MG63 (cell line): ENCODE data around the gene FKBP4. TPM values are rescaled to one million over a fixed set of nuclear protein-coding genes. Genes with fewer than 3 reads are reported as not detected.

Experiments used
- DNase-seq: peaks from one replicate; pipeline ENCODE4 v3.0.0-alpha.2; 2020
- H3K27me3 ChIP-seq: fragments of 250-450 bp; sonication (Bioruptor Pico); 2 replicates; pipeline ENCODE4 v1.5.1; 2020; ENCODE audit warnings: mild to moderate bottlenecking, moderate library complexity
- H3K36me3 ChIP-seq: fragments of 250-450 bp; sonication (Bioruptor Pico); 2 replicates; pipeline ENCODE4 v1.5.1; 2020; ENCODE audit warnings: mild to moderate bottlenecking, moderate library complexity
- H3K4me3 ChIP-seq: fragments of 250-450 bp; sonication (Bioruptor Pico); 2 replicates; pipeline ENCODE4 v1.5.1; 2020; ENCODE audit warnings: mild to moderate bottlenecking, moderate library complexity
- H3K9me3 ChIP-seq: fragments of 250-450 bp; sonication (Bioruptor Pico); 2 replicates; pipeline ENCODE4 v1.5.1; 2020; ENCODE audit warnings: mild to moderate bottlenecking, moderate library complexity
- total RNA-seq: library from RNA; depleted of rRNA; stranded (reverse); fragments of >200 nt; shearing (Covaris generic); gene quantifications from 2 replicates; pipeline ENCODE4 v1.2.3, GENCODE V29; 2014; ENCODE audit warnings: low replicate concordance

FKBP4 gene
- total RNA-seq, 1 experiment from 2014 or later, result 105 TPM

DNA sequence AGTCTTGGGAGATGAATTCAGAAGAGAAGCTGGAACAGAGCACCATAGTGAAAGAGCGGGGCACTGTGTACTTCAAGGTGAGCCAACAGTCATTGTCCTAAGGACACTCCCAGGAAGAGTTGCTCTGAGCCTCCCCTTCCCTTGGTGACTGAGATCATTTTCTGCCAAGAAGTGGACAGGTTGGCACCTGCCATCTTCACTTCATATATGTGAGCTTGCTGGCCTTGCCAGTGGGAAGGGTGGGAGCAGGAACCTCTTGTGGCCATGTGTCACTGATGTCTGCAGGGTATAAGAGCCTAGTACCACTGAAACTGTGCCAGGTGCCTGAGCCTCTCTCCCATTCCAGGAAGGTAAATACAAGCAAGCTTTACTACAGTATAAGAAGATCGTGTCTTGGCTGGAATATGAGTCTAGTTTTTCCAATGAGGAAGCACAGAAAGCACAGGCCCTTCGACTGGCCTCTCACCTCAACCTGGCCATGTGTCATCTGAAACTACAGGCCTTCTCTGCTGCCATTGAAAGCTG, 5.3 kb downstream of the FKBP4 start:
- H3K27me3 ChIP-seq, result no peaks in the 10 kb centered on the region
- no peaks in the 10 kb centered on the region for H3K9me3 ChIP-seq
- no peak overlapping the region for H3K4me3 ChIP-seq
- DNase-seq, result no peak
- H3K36me3 ChIP-seq, result peaks cover 90% of the 10 kb centered on the region

DNA sequence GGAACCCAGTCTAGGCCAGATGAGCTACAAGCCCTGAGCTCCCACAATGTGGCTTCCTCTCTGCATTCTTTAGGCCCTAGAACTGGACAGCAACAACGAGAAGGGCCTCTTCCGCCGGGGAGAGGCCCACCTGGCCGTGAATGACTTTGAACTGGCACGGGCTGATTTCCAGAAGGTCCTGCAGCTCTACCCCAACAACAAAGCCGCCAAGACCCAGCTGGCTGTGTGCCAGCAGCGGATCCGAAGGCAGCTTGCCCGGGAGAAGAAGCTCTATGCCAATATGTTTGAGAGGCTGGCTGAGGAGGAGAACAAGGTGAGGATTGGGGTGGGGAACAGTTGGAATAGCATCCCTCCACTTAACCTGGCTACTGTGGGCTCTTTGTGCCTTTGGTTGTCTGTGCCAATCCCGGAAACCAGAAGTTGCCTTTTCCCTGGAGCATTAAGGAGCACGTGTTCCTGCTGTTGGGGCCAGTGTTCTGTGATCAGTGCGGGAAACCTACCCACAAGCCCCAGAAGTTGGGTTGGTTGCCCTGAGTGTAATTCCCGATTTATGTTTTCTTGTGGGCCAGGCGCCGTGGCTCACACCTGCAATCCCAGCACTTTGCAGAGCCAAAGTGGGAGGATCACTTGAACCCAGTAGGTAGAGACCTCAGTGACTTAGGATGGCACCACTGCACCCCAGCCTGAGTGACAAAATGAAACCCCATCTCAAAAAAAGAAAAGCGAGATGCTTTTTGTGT, 6.4 kb downstream of the FKBP4 start:
- Histone ChIP-seq H3K4me3 (no peak overlapping the region), H3K27me3 (no peaks in the 10 kb centered on the region), H3K9me3 (no peaks in the 10 kb centered on the region), H3K36me3 (peaks cover 95% of the 10 kb centered on the region)
- no peak for DNase-seq

DNA sequence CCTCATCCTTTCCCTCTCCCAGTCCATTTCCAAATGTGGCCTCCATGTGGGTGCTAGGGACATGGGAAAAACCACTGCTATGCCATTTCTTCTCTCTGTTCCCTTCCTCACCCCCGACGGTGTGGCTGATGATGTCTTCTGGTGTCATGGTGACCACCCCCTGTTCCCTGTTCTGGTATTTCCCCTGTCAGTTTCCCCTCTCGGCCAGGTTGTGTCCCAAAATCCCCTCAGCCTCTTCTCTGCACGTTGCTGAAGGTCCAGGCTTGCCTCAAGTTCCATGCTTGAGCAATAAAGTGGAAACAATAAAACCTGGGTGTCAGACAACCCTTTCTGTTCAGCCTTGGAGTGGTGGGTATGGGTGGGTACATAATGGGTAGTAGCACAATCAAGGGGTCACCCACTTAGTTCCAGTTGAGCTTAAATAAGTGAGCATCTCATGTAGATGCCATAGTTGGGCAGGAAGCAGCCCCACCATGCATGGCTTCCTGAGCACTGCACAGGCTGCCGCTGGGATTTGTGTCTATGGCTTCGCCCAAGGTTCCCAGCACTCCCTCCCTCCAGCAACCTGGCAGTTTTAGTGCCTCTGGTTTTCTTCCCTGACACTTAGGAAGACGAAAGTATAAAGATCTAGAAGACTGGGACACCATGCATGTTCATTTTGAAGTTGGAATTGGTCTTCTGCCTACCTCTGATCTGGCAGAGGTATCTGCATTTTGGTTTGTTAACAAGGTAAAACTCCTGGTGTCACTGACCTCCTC, 9.0 kb downstream of the FKBP4 start:
- peaks cover 69% of the 10 kb centered on the region for H3K36me3 ChIP-seq
- H3K4me3 ChIP-seq, result no peak overlapping the region
- H3K27me3 ChIP-seq, result no peaks in the 10 kb centered on the region
- no peaks in the 10 kb centered on the region for H3K9me3 ChIP-seq
- DNase-seq, result no peak

DNA sequence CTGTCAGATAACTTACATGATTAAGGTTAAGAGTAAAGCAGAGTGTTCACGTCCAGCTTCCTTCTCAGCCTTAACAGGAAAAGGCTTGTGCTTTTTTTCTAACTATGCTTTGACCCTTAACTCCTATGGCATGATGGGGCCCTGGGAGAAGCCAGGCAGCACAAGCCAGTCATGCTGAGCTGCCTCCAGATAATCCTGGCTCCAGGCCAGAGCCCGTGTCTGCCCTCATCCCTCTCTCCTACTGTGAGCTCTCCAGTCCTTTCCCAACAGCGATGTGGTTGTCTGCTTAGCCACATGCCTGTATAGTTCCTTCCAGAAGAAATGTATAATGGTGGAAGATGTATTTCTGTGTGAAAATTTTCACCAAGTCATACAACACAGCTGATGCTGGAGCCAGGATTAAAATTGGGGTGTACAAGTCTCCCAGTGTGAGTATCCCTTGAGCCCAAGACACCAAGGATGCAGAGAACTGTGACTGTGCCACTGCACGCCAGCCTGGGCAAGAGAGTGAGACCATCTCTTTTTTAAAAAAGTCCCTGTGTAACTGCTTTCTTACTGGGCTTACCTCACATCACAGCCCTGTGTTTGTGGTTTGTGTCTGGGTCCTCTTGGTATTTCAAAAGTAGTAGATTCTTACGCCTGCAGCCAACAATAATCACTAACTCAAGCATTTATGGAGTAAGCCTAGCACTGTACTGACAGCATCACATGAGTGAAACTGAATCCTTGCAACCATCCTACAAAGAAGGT, 9.8 kb downstream of the FKBP4 start:
- peak; percentile 65 for DNase-seq
- Histone ChIP-seq H3K9me3 (no peaks in the 10 kb centered on the region), H3K4me3 (no peak overlapping the region), H3K27me3 (no peaks in the 10 kb centered on the region), H3K36me3 (peaks cover 61% of the 10 kb centered on the region)

DNA sequence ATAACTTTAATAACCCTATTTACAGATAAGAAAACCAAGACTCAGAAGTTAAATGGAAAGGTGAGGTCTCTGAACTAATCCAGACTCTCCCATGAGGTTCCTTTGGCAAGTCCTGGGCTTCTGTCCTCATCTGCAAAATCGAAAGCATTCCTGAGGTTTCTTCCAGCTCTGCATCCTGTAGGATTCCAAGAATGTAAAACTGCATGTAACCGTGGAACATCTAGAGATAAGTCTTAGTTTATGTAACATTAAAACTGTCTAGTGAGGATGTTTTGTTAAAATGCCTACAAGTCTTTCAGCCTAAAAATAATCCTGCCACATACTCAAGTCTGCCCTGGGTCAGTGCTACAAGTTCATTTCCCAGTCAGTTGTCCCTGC, 10.4 kb downstream of the FKBP4 start:
- Histone ChIP-seq H3K36me3 (peaks cover 55% of the 10 kb centered on the region), H3K27me3 (no peaks in the 10 kb centered on the region), H3K4me3 (no peak overlapping the region), H3K9me3 (no peaks in the 10 kb centered on the region)
- no peak for DNase-seq

DNA sequence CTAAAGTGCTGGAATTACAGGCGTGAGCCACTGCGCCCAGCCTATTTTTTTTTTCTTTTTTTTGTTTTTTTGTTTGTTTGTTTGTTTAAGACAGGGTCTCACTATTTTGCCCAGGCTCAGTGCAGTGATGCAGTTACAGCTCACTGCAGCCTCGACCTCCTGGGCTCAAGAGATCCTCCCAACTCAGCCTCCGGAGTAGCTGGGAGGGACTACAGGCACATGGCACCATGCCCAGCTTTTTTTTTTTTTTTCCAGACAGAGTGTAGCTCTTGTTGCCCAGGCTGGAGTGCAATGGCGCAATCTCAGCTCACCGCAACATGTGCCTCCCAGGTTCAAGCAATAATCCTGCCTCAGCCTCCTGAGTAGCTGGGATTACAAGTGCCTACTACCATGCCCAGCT, 11.9 kb downstream of the FKBP4 start:
- no peaks in the 10 kb centered on the region for H3K9me3 ChIP-seq
- no peak overlapping the region for H3K4me3 ChIP-seq
- H3K27me3 ChIP-seq, result no peaks in the 10 kb centered on the region
- peaks cover 40% of the 10 kb centered on the region for H3K36me3 ChIP-seq
- DNase-seq, result no peak

DNA sequence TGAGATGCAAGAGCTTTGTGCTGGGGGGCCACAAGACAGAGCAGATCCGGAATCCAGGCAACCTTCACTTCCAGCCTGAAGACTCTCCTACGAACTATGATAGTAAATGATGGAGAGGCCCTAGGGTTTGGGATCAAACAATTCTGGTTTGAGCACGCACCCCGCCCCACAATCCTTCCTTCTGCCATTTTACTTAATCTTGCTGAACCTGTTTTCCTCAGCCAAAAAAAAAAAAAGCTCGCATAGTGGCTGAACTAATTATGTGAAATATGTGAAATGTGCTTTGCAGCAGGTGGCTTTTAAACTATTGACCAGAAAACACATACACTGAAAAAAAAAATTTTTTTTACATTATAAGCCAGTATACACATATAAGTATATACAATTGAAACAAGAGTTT, 17.0 kb downstream of the FKBP4 start:
- H3K36me3 ChIP-seq, result peaks cover 8% of the 10 kb centered on the region

DNA sequence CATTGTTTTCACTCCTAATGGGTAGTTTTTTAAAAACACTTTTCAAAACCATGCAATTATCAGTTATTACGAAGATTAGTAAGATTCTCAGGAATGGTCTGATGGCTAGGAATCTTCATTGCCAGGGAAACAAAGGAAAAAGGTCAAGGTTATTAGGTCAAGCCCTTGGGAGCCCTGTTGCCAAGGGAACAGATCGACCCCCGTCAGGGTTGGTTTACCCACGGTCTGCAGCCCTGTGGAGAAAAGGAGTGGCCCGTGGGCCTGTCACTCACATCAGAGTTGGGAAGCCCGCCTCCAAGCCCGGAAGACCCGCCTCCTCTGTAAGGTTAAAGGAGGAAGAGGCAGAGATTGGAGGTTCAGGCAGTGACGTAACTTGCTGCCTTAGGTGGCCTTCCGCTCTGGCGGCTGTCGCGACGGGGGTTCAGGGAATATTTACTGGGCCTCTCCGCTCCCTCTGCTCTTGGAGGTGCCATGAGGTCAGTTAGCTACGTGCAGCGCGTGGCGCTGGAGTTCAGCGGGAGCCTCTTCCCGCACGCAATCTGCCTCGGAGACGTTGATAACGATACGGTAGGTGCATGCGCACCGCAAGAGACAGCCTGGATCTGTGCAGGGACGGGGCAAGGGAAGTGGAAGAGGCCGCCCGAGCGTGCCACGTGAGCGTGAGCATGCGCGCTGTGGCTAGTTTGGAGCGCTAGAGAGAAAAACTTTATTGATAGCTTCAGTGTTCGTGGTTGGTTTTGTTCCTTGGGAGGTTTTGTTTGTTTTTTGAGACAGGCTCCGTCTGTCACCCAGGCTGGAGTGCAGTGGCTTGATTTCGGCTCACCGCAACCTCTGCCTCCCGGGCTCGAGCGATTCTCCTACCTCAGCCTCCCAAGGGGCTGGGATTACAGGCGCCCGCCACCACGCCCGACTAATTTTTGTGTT, 17.8 kb downstream of the FKBP4 start, which contains the start of gene ITFG2:
TSS of gene ITFG2 (plus strand) at position 379 of the 924 bp plus-strand sequence. CDS start at position 472, 93 bp downstream.
- DNase-seq, result peak; percentile 98
- Histone ChIP-seq H3K27me3 (no peaks in the 10 kb centered on the region), H3K36me3 (peaks cover 13% of the 10 kb centered on the region), H3K9me3 (no peaks in the 10 kb centered on the region), H3K4me3 (peak within 1 kb of the TSS; percentile 84)

More for the DNA sequence above, 17.0 kb downstream of the FKBP4 start:
- Histone ChIP-seq H3K27me3 (no peaks in the 10 kb centered on the region), H3K9me3 (no peaks in the 10 kb centered on the region), H3K4me3 (peak overlapping the region; percentile 84)
- DNase-seq, result no peak

DNA sequence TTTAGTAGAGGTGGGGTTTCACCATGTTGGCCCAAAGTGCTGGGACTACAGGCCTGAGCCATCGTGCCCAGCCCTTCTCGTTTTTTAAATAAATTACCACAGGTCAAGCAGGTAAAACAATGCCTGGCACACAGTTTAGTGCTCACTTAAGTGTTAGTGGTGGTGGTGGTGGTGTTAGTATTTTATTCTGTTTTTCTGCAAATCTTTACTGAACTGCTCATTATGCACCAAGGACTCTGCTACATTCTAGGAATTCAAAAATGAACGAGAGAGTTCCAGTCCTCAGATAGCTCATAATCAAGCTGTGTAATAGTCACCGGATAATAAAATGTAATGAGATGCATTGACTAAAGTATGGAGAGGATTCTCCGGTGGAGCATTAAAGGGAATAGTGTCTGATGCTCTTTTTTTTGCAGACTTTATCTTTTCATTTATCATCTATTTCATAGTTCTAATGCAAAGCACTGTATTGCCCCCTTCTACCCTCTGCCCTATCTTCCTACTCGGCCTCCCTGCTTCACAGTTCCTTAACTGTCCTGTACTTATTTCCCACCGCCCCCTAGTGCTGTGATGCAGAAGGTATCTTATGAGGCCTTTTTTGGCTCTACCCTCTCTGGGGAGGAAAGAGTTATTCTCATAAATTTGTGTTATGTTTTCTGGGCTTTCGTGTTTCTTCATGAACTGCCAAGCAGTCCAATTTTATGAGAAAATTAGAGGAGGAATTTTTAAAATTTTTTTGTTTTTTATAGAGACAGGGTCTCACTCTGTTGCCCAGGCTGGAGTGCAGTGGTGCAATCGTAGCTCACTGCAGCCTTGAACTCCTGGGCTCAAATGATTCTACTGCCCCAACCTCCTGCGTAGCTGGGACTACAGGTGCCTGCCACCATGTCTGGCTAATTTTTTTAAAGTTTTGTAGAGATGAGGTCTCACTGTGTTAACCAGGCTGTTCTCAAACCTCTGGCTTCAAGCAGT, 18.7 kb downstream of the FKBP4 start:
- no peaks in the 10 kb centered on the region for H3K27me3 ChIP-seq
- H3K4me3 ChIP-seq, result peak overlapping the region; percentile 84
- H3K36me3 ChIP-seq, result peaks cover 23% of the 10 kb centered on the region
- H3K9me3 ChIP-seq, result no peaks in the 10 kb centered on the region
- peak; percentile 56 for DNase-seq

DNA sequence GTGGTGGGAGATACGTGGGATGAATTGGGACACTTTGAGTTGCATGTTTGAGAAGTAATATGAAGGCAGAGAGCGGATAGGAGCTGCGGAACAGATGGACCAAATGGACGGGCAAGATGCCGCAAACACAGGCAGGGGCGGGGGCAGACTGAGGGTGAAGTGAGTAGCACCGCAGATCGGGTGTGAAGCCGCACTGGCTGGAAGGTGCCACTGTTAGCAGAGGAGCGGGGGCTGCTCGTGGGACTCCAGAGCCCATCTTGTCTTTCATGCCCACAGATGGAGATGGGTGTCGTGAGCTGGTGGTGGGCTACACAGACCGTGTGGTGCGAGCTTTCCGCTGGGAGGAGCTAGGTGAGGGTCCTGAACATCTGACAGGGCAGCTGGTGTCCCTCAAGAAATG, 25.0 kb downstream of the FKBP4 start:
- DNase-seq, result no peak
- peaks cover 37% of the 10 kb centered on the region for H3K36me3 ChIP-seq

DNA sequence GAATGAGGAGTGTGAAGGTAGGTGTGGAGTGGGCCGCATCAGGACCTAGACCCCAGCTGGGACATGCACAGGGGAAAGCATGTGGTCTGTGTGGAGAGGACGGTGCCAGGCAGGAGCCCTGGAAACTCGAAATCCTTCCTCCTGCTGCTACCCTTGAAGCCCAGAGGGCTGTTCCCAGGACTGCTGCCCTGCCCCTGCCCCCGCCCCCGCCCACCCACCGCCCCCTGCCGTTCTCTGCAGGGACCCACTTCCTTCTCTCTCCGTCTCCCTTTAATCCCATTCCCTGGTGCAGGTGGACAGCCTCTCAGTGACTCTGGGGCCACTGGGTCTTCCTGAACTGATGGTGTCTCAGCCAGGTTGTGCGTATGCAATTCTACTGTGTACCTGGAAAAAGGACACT, 25.7 kb downstream of the FKBP4 start:
- Histone ChIP-seq H3K27me3 (no peaks in the 10 kb centered on the region), H3K36me3 (peaks cover 38% of the 10 kb centered on the region), H3K9me3 (no peaks in the 10 kb centered on the region), H3K4me3 (no peak overlapping the region)
- DNase-seq, result no peak

More for the DNA sequence above, 25.0 kb downstream of the FKBP4 start:
- Histone ChIP-seq H3K27me3 (no peaks in the 10 kb centered on the region), H3K9me3 (no peaks in the 10 kb centered on the region), H3K4me3 (no peak overlapping the region)

DNA sequence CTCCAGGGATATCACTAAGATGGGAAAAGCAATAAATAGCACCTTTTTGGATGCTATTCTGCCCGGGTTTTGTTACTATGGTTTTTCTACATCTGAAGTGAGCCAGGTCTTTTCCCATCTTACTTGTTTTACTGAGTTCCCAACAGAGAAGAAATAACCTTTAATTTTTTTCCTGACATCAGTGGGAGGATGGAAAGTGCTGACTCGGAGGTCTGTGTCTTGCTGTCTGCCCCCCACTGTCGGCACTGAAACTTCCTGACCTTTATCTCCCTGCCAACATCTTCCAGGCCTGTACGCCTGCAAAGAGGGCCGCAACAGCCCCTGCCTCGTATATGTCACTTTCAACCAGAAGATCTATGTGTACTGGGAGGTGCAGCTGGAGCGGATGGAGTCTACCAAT, 28.7 kb downstream of the FKBP4 start:
- Histone ChIP-seq H3K9me3 (no peaks in the 10 kb centered on the region), H3K27me3 (no peaks in the 10 kb centered on the region), H3K4me3 (no peak overlapping the region), H3K36me3 (peaks cover 32% of the 10 kb centered on the region)
- DNase-seq, result no peak

DNA sequence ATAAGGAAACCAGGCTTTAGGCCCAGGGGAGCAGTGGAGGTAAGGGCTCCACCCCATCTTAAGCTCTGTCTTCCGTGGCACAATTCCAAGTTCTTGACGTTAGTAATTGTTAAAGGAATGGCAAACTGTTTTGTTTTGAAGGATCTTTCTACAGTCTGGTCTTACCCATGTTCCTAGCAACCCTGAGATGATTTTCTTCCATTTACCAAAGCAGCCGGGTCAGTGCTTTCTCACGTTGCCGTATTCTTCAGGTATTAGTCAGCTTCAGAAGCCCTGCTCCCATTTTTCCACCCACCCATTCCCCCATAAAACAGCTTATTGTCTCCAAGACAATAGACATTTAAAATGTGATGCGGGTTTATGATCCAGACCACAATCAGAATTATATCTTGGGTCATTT, 29.8 kb downstream of the FKBP4 start:
- Histone ChIP-seq H3K27me3 (no peaks in the 10 kb centered on the region), H3K9me3 (no peaks in the 10 kb centered on the region), H3K4me3 (no peak overlapping the region), H3K36me3 (peaks cover 30% of the 10 kb centered on the region)
- no peak for DNase-seq

DNA sequence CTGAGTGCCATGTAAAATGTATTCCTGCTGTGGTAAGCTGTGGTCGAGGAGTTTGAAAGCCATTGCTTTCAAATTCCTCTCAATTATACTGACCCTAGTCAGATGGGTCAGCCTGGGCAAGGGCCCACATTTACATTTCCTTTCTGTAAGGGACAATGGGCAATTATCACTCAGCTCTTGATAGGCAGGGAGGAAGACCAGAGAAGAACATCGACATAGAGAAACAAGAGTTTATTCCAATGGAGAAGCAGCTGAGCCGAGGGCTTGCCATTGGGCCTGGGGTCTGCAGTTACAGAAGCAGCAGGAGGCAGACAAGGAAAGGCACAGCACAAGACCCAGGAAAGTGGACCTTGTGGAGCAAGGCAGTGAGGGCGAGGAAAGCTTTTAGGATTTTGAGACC, 30.4 kb downstream of the FKBP4 start:
- Histone ChIP-seq H3K36me3 (peaks cover 30% of the 10 kb centered on the region), H3K4me3 (no peak overlapping the region), H3K9me3 (no peaks in the 10 kb centered on the region), H3K27me3 (no peaks in the 10 kb centered on the region)
- no peak for DNase-seq

DNA sequence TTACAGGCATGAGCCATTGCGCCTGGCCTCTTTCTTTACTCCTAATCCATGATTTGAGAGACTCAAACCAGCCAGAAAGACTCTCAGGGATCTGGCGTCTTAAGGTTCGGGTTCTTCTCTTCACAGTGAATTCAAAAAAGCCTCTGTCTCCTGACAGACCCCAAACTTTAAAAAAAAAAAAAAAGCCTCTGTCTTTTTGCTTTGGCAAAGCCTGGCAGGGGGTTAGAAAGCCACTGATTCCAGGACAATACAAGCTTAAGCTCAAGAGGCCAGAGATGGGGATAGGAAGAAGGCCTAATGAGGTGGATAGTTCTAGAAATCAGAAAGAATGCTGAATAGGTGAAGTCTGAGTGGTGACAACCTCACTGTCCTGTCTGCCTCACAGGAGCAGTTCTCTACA, 31.3 kb downstream of the FKBP4 start:
- Histone ChIP-seq H3K27me3 (no peaks in the 10 kb centered on the region), H3K36me3 (peaks cover 30% of the 10 kb centered on the region), H3K4me3 (no peak overlapping the region), H3K9me3 (no peaks in the 10 kb centered on the region)
- no peak for DNase-seq
